RWPE1 (cell line): Measurements from ENCODE around the gene ZNF772.
A peak's percentile ranks its signal among the peaks of the same experiment; 100 is the strongest.
"Not testable (repeated sequence)": the region's sequence is repeated elsewhere in the genome, so short reads cannot be mapped to it uniquely, and the experiment has no call there.

Source experiments
- CTCF ChIA-PET: fragments of 350-600 bp; sonication (Branson Sonifier 250); formaldehyde crosslinking; extraction: SDS; loops from one replicate; lab custom pipeline; 2021; lab: Yijun Ruan, JAX
- POLR2A ChIA-PET: fragments of 400-600 bp; formaldehyde crosslinking; extraction: SDS; loops from one replicate; lab custom pipeline; 2020; ENCODE audit warnings: antibody characterized with exemption; ENCODE audit not compliant: low non-redundant PET; lab: Yijun Ruan, JAX
- DNase-seq: peaks from one replicate; pipeline ENCODE4 v3.0.0; 2012; ENCODE audit warnings: low spot score
- H3K27ac ChIP-seq: fragments of 450-650 bp; 2 replicates; pipeline ENCODE4 v1.5.1; 2017
- CTCF ChIP-seq: fragments of 450-650 bp; conservative IDR thresholded peaks from 2 replicates; pipeline ENCODE4 v1.5.1; 2017; ENCODE audit warnings: low read depth, mild to moderate bottlenecking

The ZNF772 gene

DNA sequence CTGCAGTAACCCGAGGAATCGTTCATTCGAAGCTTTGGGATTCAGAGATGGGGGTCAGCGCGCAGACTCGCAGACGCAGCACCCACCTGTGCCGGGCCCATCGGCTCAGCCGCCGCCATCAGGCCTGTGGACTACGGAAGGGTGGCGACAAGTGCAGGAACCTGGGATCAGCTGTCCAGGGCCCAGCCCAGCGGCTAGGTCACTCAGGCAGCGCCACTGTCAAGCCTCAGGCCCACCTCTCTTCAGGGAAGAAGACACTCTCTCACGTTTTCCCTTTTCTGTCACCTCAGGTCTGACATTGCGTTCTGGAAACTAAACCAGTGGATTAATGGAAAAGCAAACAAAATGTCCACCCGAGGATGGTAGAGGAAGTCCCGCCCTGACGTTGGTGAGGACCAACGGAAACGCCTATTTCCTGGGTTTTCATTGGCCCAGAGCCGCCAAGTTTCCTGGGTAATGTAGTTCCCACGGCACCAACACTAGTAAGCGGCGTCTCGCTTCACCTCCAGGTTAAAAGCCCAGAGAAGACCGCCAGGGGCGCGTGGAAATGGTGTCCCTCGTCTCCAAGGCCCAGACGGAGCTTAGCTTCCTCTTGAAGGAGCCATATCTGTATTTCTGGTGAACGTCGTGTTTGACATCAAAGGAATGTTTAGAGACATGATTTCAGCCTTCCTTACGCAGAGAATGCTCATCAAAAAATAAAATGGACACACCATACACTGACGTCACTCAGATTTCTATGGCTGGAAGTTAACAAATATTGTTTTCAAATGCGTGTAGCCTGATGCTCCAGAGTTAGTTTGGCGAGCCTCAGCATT, at the start of gene ZNF772:
ZNF772 (minus strand) TSS at position 376 of the 818 bp plus-strand sequence; CDS start at position 119, 257 bp downstream.
- H3K27ac ChIP-seq: peak within 1 kb of the TSS; percentile 62
- ChIA-PET CTCF (interaction anchor here (0.6 kb wide), 4 partner anchors 370 to 1813 kb away, joined by 3 to 4 read pairs (median 4); no protein-coding TSS in a partner anchor), POLR2A (no interaction called here)
- TF ChIP-seq CTCF: peak; percentile 39
- DNase-seq: peak; percentile 90

DNA sequence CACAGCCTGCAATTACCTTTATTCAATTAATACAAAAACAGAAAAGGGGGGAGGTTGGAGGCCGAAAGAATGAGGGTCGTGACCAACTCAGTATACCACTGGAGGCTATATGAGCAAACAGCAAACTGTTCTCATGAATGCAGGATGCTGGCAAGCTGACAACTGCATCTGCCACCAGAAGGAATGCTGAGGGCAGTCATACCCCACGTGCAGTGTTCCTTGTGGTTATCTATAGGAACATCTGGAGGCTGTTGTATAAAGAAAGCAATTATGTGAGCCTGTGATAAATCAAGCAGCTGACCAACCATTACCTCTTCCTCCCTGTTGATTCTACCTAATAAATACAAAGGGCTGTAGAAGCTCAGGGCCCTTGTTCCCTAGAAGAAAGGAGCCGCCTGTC, 40.7 kb upstream of the ZNF772 start:
- DNase-seq, H3K27ac ChIP-seq, CTCF ChIA-PET, POLR2A ChIA-PET: not testable (repeated sequence)

GRCh38 chr19:57515255-57515654, 37.9 kb upstream of the ZNF772 start:
- ChIA-PET CTCF (no interaction called here), POLR2A (no interaction called here)

DNA sequence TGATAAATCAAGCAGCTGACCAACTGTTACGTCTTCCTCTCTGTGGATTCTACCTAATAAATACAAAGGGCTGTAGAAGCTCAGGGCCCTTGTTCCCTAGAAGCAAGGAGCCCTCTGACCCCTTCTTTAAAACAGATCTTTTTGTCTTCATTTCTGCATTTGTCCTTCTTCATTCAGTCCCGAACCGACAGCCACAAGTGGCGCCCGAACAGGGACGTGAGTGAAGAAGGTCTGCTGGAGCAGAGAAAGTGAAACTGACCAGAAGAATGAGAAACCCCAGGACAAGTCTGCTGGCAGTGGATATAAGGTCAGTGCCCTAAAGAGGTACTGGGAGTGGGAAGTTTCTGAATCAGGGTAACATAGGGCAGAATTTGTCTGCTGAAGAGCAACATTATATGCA, 35.5 kb upstream of the ZNF772 start:
- POLR2A ChIA-PET: no interaction called here
- no peak overlapping the region for H3K27ac ChIP-seq
- TF ChIP-seq CTCF: no peak
- no peak for DNase-seq
- CTCF ChIA-PET: no interaction called here

More at GRCh38 chr19:57515255-57515654, 37.9 kb upstream of the ZNF772 start:
- no peak for DNase-seq
- no peak overlapping the region for H3K27ac ChIP-seq
- no peak for TF ChIP-seq CTCF

GRCh38 chr19:57511484-57511883, 34.1 kb upstream of the ZNF772 start:
- no peak for DNase-seq
- no peak for TF ChIP-seq CTCF
- POLR2A ChIA-PET: no interaction called here
- H3K27ac ChIP-seq: no peak overlapping the region
- CTCF ChIA-PET: interaction anchor here (0.6 kb wide), 1 partner anchor 734 kb away, joined by 4 read pairs; no protein-coding TSS in a partner anchor

DNA sequence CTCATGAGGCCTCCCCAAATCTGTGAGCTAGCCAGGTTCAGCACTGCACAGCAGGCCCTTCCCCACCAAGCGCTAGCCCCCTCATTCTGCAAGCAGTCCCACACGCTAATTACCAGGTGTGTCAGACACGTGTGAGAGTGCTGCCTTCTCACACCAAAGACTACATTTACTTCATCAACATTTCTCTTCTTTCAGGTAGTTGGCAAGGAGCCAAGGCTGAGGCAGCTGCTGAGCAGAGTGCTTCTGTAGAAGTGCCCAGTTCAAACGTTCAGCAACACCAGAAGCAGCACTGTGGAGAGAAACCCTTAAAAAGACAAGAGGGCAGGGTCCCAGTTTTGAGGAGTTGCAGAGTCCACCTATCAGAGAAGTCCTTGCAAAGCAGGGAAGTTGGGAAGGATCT, 28.8 kb upstream of the ZNF772 start:
- ChIA-PET CTCF (no interaction called here), POLR2A (no interaction called here)
- DNase-seq: no peak
- H3K27ac ChIP-seq: no peak overlapping the region
- TF ChIP-seq CTCF: no peak

DNA sequence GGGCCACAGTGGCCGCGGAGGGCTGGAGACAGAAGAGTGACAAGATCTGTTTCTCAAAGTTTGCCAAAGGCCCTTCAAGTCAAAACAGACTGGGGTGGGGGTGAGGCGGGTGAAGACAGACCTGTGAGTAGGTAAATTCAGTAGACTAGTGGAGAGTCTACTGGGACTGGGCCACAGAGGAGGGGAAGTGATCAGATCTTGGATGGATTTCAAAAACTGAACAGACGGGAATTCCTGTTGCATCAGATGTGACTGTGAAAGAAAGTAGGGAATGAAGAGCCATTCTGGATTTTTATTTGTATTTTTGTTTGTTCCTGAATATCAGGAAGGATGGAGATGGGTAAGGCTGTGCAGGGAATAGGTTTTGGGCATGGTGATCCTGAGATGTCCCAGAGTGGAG, 23.0 kb upstream of the ZNF772 start:
- peak overlapping the region; percentile 80; the same call in 1 of the 2 replicates for H3K27ac ChIP-seq
- DNase-seq, POLR2A ChIA-PET, CTCF ChIA-PET: not testable (repeated sequence)

- POLR2A ChIA-PET: interaction anchor here (0.7 kb wide), 1 partner anchor 19 kb away, joined by 7 read pairs; no protein-coding TSS in a partner anchor
- DNase-seq: peak; percentile 85
- peak within 1 kb of the TSS; percentile 80 for H3K27ac ChIP-seq
- CTCF ChIA-PET: not testable (repeated sequence)
Measured at GRCh38 chr19:57499680-57500395, 22.5 kb upstream of the ZNF772 start, which contains the start of gene ZNF773. TSS of gene ZNF773 (plus strand) at chr19:57499938. CDS start at chr19:57500081, 143 bp downstream.

GRCh38 chr19:57499332-57499679, 21.9 kb upstream of the ZNF772 start:
- POLR2A ChIA-PET: interaction anchor here (0.7 kb wide), 1 partner anchor 18 kb away, joined by 7 read pairs; no protein-coding TSS in a partner anchor
- DNase-seq, CTCF ChIA-PET, H3K27ac ChIP-seq: not testable (repeated sequence)

- POLR2A ChIA-PET, CTCF ChIA-PET, DNase-seq, H3K27ac ChIP-seq: not testable (repeated sequence)
Measured at GRCh38 chr19:57488299-57488644, 10.9 kb upstream of the ZNF772 start.
